NCI-H2171 treated with DMSO at 0.1 percent for 48 hours (cell line): ENCODE data around the gene RAPGEF1.
A peak's percentile ranks its signal among the peaks of the same experiment; 100 is the strongest.

Experiments used
- DNase-seq: peaks from one replicate; lab custom pipeline; 2025; lab: John Stamatoyannopoulos, UW

The RAPGEF1 gene

DNA sequence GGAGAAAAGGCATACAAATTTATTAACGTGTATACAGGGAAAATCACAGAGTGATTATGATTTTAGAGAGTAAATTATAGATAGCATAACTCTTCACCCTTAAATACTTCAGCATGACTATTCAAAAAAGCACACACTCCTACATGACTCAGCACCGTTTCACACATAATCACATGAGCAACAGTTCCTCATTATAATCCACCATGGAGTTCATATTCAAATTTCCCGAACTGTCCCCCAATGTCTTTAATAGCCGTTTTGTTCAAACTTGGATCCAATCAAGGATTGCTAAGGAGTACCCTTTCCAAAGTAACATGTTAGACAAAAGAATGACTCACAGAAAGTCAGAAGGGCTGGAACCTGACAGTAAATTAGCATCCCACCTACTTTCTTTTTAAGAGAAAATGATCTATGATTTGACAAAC, 32.1 kb downstream of the RAPGEF1 start:
- no peak for DNase-seq

DNA sequence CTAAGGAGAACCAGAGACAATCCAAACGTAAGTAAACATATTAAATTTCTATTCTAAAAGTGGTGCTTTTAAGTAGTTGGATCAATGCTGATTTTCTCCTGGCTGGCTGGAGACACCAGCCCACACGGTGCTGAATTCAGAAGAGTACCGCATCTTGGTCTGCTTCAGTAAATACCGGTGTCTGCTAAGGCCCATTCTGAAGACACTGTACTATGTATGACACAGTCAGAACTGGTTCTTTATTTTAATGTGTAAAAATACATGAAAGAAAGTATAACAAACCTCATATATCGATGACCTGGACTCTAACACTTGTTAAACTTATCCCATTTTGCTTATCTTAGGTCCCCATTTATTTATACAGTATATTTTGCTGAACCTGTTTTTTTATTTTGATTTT, 32.8 kb downstream of the RAPGEF1 start:
- DNase-seq: no peak

DNA sequence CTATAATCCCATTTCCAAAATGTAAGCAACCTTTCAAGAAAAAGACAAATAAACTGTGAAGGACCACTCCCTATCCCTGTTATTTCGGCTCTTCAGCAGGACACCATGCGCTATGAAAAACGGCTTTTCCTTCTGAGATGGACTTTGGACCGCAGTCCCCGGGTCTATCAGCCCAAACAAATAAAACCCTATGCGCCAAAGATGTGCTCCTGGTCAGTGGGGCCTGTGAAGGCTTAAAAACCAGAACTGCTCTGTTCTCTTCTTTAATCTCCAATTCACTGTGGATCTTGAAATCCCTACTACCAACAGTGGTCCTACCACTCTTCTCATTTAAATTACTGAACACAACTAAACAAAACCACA, 33.3 kb downstream of the RAPGEF1 start:
- DNase-seq: no peak

DNA sequence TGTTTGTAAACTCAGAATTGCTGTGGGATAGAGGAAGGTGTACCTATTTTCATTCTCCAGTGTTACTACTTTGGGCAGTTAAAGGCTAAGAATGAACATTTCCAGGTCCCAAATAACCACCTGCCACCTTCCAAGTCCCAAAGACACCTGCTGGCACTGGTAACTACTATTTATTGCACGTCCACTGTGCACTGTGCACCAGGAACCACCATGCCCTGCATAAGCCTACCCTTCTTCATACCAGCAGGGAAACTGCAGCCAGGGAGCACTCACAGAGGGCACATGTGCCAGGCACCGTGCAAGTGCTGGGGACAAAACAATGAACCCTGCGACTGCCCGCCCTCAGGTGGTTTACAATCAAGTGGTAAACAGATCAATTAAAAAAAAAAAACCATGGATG, 34.9 kb downstream of the RAPGEF1 start:
- DNase-seq: no peak

DNA sequence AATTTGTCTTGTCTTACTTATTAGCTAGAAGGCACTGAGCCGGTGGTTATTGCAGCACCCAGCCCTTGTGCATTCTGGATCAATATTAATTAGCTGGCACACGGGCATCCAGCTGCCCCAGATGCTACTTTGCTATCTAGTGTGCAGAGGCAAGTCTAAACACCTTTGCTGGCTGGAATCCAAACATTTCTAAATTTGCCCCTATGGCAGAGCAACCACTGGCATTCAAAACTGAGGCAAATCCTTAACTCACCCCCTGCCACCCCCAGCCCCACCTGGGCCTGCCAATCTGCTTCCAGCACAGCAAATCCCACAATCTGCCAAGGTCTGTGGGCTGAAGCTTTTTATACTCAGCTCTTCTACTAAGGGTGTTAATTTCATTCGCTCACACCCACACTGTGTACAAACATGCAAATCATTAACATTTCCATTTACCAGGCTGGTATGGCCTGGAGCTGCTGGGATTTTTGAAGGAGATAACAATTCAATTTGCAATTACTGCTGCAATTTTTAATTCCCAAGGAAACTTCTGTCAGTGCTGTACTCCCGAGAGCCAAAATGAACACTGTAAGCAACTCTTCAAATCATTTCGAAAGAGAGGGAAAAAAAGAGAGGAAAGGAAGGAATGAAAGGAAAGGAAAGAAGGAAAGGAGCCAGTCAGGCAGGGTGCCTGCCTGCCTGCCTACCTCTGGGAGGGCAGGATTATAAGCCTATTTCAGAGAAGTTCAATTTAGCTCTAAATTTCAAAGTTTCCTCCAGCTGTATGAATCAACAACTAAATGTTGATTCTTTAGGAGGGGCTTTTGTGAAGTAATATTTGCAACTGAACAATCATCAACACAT, 35.5 kb downstream of the RAPGEF1 start:
- DNase-seq: peak; percentile 100

DNA sequence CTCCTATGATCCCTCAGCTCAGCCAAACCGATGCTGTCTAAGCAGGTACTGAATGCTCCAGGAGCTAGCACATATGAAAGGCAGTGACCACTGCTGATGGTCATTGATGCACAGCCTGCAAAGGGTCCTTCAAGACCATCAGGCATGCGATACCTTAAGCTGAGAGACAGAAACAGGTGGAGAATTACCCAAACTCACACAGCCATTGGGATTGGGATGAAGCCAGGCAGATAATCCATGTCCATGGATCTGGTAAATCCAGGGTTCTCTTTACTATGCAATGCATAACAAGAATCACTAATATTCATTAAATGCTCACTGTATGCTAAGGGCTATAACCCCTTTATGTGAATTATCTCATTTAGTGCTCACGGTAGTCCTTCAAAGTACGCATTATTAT, 36.2 kb downstream of the RAPGEF1 start:
- DNase-seq: peak; percentile 63

DNA sequence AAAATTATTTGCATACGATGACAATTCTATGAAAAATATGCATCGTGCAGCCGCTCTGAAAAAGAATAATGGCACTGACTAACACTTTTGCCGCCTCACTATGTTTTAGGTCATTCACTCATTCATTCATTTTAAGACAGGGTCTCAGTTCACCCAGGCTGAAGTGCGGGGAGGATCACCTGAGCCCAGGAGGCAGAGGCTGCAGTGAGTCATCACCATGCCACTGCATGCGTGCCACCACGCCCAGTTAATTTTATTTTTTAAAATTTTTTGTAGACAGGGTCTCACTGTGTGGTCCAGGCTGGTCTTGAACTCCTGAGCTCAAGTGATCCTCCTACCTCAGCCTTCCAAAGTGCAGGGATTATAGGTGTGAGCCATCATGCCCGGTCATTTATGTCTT, 37.0 kb downstream of the RAPGEF1 start:
- DNase-seq: no peak

DNA sequence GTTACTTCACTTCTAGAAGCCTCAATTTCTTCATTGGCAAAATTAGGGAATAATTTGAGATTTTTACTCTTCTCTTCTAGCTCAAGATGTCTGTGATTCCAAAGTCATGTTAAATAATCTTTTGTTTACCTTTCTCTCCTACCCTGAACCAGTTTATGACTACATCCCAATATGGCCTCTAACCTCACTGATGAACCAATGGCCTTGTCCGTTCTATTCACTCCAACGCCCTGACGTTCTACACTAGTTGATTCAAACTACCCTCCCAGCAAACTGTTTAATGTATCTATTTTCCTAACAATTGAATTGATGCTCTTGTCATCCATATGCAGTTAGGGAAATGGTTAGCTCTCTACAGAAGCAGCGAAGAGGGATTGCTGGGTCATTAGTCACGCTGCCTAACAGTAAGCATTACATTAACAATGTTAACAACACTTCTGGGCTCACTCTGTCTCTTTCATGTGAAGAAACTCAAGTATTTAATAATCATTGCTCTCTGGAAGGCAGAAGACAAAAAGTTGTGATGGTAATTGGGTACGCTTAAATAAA, 38.0 kb downstream of the RAPGEF1 start:
- DNase-seq: no peak

DNA sequence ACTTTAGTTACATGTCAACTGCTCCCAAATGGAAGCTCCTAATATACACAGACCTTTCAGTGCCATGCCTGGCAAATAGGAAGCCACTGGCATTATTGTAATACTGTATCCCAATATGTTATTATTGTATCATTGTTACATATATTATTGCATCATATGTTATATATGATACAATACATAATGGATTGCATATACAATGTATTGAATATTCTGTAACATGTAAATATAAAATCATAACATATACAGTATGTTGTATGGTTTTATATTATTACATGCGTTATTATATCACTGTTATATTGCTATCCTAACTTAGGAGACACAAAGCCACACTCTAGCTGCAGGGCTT, 38.5 kb downstream of the RAPGEF1 start:
- no peak for DNase-seq

DNA sequence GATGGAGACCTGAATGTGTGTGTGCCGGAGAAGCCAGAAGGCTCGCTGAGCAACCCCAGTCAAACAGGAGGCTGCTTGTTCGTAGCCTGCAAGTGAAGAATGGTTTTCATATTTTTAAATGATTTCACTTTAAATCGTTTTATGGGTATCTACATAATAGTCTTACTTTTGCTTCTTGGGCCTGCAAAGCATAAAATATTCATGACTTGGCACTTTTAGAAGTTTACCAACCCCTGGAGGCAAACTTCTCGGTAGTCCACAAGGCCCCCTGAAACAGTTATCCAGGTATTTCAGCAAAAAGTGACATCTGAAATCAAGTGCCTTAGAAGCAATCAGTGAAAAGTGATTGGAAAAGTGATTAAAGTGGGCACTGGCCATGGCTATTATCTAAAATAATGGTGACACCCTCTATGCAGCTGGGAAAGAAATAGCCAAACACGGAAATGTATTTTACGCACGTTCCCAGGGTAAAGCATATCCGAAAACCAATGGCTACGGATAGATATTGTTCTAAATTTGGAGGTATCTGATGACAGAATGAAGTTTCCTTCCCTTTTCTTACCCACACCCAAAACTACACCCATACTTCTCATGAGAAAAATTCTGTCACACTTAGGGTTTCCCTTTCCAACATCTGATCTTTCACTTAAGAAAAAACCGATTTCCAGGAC, 39.0 kb downstream of the RAPGEF1 start:
- no peak for DNase-seq

DNA sequence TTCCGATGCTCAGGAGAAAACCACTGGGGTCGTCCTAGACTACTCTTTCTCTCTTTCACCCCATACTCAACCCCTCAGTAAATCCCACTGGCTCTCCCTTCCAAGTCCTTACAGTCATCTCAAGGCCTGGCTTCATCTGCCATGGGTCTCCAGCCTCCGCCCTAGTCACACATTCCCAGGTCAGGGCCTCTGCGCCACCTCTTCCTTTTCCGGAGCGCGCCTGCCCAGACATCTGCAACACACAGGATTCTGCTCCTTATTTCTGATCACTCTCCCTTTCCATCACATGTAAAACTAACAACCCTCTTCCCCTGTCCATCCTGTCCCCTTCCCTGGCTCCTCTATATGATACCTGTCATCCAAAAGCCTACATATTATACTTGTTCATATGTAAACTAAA, 39.8 kb downstream of the RAPGEF1 start:
- DNase-seq: no peak

DNA sequence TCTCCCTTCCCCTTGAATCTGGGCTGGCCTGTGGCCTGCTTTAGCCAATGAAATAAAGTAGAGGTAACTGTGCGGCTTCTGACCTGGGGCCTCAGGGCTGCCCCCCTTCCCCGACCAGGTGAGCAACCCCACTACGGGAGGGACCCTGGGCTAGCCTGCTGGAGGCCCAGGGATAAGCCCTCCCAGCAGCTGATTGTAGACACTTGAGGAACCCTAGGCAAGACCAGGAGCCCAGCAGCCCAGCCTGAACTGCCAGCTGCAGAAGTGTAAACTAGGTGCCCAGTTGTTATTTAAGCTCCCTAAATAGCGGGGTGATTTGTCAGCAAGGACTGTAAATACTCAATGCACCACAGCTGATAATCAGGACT, 41.3 kb downstream of the RAPGEF1 start:
- DNase-seq: no peak

DNA sequence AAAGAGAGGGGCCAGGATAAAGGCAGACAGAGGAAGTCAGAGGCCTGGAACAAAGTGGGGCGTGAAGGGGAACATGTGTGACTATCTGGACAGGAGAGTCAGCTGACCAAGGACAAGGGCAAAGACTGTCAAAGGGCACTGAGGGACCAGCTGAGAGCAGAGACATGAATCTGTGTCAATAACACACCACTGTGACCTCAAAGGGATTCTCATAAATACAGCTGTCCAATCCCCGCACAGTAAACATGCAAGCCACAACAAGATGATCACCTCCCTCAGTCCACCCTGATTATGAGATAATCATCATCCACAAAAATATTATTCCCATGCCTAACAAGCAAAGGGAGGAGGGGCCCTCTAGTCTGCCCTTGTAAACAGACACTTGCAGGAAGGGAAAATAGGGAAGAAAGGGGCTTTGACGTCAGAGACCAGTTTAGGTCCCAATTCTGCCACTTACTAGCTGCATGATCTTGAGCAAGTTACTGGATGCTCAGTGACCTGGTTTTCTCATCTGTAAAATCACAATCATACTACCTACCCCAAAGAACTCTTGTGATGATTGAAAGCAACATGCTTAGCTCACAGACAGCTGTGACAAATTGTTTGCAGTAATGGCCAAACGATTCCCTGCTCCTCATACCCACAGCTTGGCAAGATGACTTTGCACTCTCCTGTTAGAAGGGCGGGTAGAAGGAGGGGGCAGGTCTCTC, 41.8 kb downstream of the RAPGEF1 start:
- DNase-seq: no peak

DNA sequence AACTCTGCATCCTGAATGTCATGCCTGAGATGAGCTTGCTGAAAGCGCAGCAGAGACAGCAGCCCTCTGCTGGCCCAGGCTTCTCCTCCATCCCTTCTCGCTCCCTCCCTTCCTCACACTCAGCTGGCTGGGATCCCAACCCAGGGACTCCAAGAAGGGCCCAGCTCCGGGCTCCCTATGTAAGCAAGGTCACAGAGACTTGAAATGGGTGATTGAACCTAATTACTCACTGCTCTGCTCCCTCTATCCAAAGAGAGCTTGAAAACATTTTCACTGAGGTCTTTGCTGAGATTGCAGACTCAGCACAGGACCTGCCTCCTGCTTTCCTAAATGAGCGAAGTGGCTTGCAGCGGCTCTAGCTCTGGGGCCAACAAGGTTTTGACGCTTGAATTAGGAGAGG, 42.8 kb downstream of the RAPGEF1 start:
- DNase-seq: no peak

DNA sequence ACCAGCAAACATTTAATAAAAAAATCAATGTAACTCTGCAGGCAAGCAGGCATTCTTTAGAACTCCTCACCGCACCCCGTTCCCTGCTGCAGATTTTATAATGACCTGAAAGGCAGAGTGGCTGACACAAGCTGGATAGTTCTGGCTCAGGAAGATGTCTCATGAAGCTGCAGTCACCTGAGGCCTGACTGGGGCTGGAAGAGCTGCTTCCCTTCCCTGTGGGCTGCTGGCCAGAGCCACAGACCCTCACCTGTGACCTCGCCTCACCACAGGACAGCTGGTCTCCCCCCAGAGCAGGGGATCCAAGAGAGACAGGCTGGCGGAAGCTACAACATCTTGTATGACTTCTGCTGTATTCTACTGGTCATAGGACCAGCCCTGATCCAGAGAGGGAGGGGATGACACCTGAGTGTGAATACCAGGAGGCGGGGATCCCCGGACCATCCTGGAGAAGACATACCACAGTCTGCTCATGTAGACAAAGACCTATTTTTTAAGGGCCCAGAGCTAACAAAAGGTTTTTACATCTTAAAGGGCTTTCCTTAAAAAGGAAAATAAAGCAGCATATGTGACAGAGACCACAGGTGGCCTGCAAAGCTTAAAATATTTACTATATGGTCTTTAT, 43.9 kb downstream of the RAPGEF1 start:
- no peak for DNase-seq

DNA sequence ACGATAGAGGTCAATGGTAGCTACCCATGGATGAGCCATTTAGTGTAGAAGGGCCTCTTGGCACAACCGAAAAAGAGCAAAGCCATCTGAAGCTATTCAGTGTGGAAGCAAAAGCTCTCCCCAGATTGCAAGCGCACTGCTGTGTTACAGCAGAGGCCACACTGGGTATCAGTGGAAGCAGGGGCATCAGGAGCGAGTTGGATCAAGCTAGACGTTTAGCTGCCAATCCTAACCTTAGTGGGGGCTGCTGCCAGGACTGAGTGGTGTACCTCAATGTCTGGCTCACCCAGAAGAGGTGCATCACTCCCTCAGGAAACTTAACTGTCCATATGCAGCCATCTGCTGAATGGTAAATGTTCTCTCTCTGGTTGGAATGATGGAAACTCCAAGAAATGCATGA, 44.5 kb downstream of the RAPGEF1 start:
- no peak for DNase-seq

DNA sequence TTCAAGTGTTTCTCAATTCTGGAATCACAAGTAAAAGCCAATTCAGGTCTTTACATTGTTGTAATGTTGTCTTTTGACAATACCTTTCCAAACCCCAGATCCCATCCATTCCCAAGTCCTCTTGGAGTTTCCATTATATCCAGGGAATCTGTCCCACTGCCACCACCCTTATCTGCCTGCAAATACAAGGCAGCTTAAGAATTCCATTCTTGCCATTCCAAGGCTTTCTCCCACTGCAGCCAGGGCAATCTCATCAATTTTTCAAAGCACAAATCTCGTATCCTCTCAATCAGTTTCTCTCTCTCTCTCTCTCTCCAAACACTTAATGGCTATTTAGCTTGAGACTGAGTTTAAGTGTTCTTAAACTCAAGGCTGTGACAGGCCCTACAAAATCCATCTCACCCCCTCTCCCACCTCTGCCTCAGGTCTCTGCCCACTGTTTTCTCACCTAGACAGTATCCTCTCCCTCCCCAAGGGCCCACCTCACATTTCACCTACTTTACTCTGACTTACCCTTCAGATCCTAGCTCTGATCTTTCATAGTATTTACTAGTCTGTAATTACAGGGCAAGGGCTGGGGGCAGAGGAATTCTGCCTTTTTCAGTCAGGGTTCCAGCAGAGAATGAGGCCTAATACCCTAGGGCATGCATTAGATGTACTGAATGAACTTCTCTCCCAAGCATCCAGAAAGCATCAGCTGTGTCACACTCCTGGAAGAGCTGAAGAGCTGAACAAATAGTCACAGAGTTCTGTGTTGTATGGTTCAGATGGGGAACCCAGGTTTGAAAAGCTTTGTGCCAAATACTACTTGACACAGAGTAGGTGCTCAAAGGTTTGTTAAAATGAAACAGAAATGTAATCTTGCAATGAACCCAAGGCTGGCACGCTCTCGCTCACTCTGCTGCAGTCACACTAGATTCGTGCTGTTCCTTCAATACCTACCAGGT, 46.0 kb downstream of the RAPGEF1 start:
- DNase-seq: no peak

DNA sequence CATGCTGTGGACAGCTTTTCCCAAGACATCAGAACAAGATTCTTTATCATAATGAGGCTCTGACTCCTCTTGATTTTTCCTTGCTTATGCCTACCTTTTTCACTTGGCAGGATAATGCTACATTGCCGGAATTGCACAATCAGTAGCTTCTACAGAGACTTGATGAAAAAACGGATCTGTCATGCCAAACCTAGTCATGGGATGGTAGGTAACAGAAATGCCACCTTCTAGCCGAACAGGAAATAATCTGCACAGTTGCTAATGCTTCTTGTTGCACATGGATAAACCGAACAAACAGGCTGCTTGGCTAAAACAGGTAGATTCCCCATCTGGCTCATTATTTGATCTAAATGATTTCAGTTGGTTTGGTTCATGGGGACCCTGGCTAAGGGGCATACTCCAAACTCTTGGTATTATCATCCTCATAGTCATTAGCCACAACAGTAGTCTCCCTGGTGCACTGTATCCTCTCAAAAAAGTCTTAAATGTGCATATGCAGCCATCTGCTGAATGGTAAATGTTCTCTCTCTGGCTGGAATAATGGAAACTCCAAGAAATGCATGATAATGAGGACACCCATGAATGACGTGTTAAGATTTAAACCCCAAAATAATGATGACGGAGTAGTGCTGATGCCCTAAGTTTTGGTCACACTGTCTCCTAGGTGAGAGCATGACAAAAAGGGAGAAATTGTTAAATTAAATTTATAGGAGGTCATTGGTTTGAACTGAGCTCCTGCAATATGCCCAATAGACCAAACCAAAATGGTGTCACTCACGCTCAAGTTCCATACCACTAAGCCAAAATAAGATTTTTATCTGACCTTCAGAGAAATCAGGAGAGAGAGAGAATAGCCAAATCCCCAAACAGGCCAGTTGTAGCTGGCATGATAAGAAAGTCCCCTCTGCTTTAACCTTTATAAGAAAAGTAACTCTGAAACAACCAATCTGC, 47.0 kb downstream of the RAPGEF1 start:
- DNase-seq: peak; percentile 80

DNA sequence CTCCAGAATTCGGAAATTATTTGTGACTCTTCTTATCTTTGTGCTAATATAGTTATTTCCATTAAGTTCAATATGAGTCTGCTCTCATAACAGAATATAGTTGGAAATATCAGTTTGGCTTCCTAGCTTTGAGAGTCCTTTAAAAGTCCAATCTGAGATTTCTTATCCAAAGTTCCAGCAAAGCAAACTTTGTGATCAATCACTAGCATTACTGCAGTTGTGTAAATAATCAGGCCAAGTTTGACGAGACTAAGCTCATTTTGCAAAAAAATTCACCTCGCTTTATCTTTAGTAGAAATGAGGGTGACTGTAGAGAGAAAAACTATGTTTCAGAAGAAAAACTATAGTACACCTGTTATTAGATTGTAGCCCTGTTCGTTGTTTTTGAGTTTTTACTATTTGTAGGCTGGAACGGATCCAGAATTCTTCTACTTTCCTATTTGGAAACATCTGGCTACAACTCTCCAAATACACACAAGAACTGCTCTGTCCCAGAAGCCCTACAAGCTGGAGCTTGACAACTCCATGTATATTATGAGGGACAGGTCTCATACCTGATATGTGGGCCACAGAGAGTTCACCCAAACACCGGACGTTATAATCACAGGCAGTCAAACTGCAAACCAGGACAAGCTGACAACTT, 47.8 kb downstream of the RAPGEF1 start:
- DNase-seq: peak; percentile 51
